Transverse colon (tissue), 4 donors: ENCODE data around the gene CISH. TPM values are rescaled to one million over a fixed set of nuclear protein-coding genes. Genes with fewer than 3 reads are reported as not detected.

Source experiments
- DNase-seq: peaks from one replicate; pipeline ENCODE4 v3.0.0-alpha.2; 2019
- H3K27ac ChIP-seq, 4 donors: fragments of 200-600 bp; sonication (generic); 2 replicates each; pipeline ENCODE4 v1.5.1; 2016 to 2018; ENCODE audit warnings: inconsistent platforms in 4 of 4
- H3K27me3 ChIP-seq: fragments of 200-600 bp; sonication (generic); 2 replicates; pipeline ENCODE4 v1.5.1; 2017; ENCODE audit warnings: inconsistent platforms
- H3K36me3 ChIP-seq, 4 donors: fragments of 200-600 bp; sonication (generic); 2 replicates each; pipeline ENCODE4 v1.5.1; 2017 to 2019; ENCODE audit warnings: inconsistent platforms in 4 of 4
- H3K4me1 ChIP-seq, 4 donors: fragments of 200-600 bp; sonication (generic); 2 replicates each; pipeline ENCODE4 v1.5.1; 2017 to 2020; ENCODE audit warnings: inconsistent platforms in 4 of 4
- H3K4me3 ChIP-seq, 4 donors: fragments of 200-600 bp; sonication (generic); 1 replicate in 1 of 4; 2 replicates in 3 of 4; pipeline versions ENCODE4 v1.5.1 to v1.6.1; 2017 to 2019; ENCODE audit warnings: inconsistent platforms in 4 of 4
- H3K9me3 ChIP-seq, 2 donors: fragments of 200-600 bp; sonication (generic); 2 replicates each; pipeline ENCODE4 v1.5.1; 2017 to 2019; ENCODE audit warnings: inconsistent platforms in 2 of 2
- EP300 ChIP-seq: sonication (generic); formaldehyde crosslinking; IDR thresholded peaks from one replicate; pipeline ENCODE4 v1.6.1; 2017; ENCODE audit warnings: antibody characterized with exemption, low read depth
- POLR2A ChIP-seq: fragments of 450-650 bp; IDR thresholded peaks from one replicate; pipeline ENCODE4 v1.6.1; 2016; ENCODE audit warnings: antibody characterized with exemption, mild to moderate bottlenecking, moderate library complexity
- POLR2AphosphoS5 ChIP-seq, 3 donors: sonication (generic); formaldehyde crosslinking; IDR thresholded peaks; one replicate each; pipeline ENCODE4 v1.6.1; 2016; ENCODE audit warnings: antibody characterized with exemption in 3 of 3
- WGBS, 2 donors: methylation state at CpG; one replicate each; pipeline ENCODE4 v1.1.5; 2018; ENCODE audit warnings: low coverage in 1 of 2; 5-methylcytosine and 5-hydroxymethylcytosine counted together
- in situ Hi-C, 4 donors: fragments of 200-750 bp; cut with MboI; loops; one replicate each; pipeline versions ENCODE4 v1.15.0 to v1.15.1; 2017; ENCODE audit warnings: low sequenced_read_pairs in 3 of 4, low pct_ligation_motif_present in 1 of 4, low pct_unique_long_range_greater_than_20kb in 1 of 4
- intact Hi-C: fragments of 100-400 bp; cut with DNase I; formaldehyde crosslinking; loops from one replicate; pipeline ENCODE4 v1.15.1; 2023; ENCODE audit warnings: low total_unique reads
- total RNA-seq, 4 donors: library from RNA; depleted of rRNA; stranded (reverse); fragments of >200 nt; gene quantifications; one replicate each; pipeline ENCODE4 v1.1.0, GENCODE V29; 2016
- TF ChIP-seq, protein P1 (sequence below), 5 experiments: fragments of 200-600 bp in 3 of 5; fragments of 450-650 bp in 2 of 5; sonication (generic) in 3 of 5; IDR thresholded peaks; 1 replicate in 2 of 5; 2 replicates in 3 of 5; pipeline ENCODE4 v1.5.1; 2016 to 2017; ENCODE audit warnings: antibody characterized with exemption in 5 of 5, inconsistent platforms in 3 of 5, mild to moderate bottlenecking in 2 of 5, moderate library complexity in 1 of 5

Gene CISH
- total RNA-seq, 4 donors from 2014 or later: 3.0 to 15.9 (median 9.2) TPM

GRCh38 chr3:50607271-50608091 is 4.1 kb downstream of the CISH start:
- Histone ChIP-seq H3K9me3 (no peaks in the 10 kb centered on the region), H3K4me1 (peaks cover 20 to 76% (median 52%) of the 10 kb centered on the region in 4 donors), H3K27ac (peak overlapping the region in 3 of 4 donors; percentile 4 to 97 (median 27)), H3K27me3 (no peaks in the 10 kb centered on the region), H3K36me3 (peaks cover 0 to 7% (median 0%) of the 10 kb centered on the region in 4 donors), H3K4me3 (no peak overlapping the region)
- no peak for DNase-seq
- intact Hi-C loops (no loop called here), in situ Hi-C loops (loop anchor here in 2 of 4 donors (25.0 kb wide), 1 partner anchor 780 kb away; the partner anchor contains the start of genes MANF (in 2 of the 2) and RBM15B (in 2 of the 2))
- TF ChIP-seq POLR2A (no peak), EP300 (no peak), POLR2AphosphoS5 (IDR thresholded peaks at IDR 0.05) (no peak)
- TF ChIP-seq, protein P1, sequence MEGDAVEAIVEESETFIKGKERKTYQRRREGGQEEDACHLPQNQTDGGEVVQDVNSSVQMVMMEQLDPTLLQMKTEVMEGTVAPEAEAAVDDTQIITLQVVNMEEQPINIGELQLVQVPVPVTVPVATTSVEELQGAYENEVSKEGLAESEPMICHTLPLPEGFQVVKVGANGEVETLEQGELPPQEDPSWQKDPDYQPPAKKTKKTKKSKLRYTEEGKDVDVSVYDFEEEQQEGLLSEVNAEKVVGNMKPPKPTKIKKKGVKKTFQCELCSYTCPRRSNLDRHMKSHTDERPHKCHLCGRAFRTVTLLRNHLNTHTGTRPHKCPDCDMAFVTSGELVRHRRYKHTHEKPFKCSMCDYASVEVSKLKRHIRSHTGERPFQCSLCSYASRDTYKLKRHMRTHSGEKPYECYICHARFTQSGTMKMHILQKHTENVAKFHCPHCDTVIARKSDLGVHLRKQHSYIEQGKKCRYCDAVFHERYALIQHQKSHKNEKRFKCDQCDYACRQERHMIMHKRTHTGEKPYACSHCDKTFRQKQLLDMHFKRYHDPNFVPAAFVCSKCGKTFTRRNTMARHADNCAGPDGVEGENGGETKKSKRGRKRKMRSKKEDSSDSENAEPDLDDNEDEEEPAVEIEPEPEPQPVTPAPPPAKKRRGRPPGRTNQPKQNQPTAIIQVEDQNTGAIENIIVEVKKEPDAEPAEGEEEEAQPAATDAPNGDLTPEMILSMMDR (IDR thresholded peaks at IDR 0.05): no peak
- WGBS, 2 donors: 78 to 88% methylated on average over 10 to 29 of the region's 29 CpGs

DNA sequence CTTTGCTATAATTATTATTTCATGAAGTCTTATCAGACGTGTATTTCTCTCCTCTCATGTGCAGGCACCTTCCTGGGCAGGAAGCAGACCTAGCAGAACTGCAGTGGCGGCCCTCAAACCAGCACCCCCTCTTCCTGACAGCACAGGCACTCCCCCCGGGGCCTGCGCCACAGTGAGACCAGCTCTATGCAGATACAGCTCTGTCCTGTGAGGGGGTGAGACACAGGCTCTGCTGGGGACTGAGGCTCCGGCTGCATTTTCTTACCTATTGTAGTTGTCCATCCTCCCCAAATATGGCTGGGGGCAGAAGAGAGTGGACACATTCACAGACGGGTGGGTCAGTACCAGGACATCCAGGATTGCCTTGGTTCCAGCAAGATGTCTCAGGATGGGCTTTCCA is 5.0 kb downstream of the CISH start:
- in situ Hi-C loops (loop anchor here in 2 of 4 donors (25.0 kb wide), 1 partner anchor 781 kb away; the partner anchor contains the start of genes MANF (in 2 of the 2) and RBM15B (in 2 of the 2)), intact Hi-C loops (no loop called here)
- H3K4me3 ChIP-seq: no peak overlapping the region
- 59 to 71% methylated on average over 1 to 6 of the region's 6 CpGs for WGBS, 2 donors
- H3K4me1 ChIP-seq: peaks cover 29 to 82% (median 57%) of the 10 kb centered on the region in 4 donors
- H3K9me3 ChIP-seq: no peaks in the 10 kb centered on the region
- H3K36me3 ChIP-seq: peaks cover 0 to 7% (median 0%) of the 10 kb centered on the region in 4 donors
- H3K27me3 ChIP-seq: no peaks in the 10 kb centered on the region
- TF ChIP-seq EP300 (no peak), POLR2A (no peak), POLR2AphosphoS5 (IDR thresholded peaks at IDR 0.05) (no peak)
- TF ChIP-seq, protein P1 (IDR thresholded peaks at IDR 0.05): no peak
- H3K27ac ChIP-seq: peak overlapping the region in 2 of 4 donors; percentile 27 to 97
- DNase-seq: no peak

- in situ Hi-C loops: loop anchor here in 2 of 4 donors (25.0 kb wide), 1 partner anchor 781 kb away; the partner anchor contains the start of genes MANF (in 2 of the 2) and RBM15B (in 2 of the 2)
- Histone ChIP-seq H3K27me3 (no peaks in the 10 kb centered on the region), H3K4me1 (peaks cover 35 to 84% (median 59%) of the 10 kb centered on the region in 4 donors), H3K27ac (peak overlapping the region; percentile 18 to 97 (median 24)), H3K36me3 (peaks cover 0 to 7% (median 0%) of the 10 kb centered on the region in 4 donors), H3K9me3 (no peaks in the 10 kb centered on the region), H3K4me3 (no peak overlapping the region)
- intact Hi-C loops: no loop called here
- WGBS, 2 donors: 53 to 54% methylated on average over 4 to 5 of the region's 5 CpGs
- no peak for DNase-seq
- TF ChIP-seq POLR2A (no peak), POLR2AphosphoS5 (IDR thresholded peaks at IDR 0.05) (no peak), EP300 (no peak)
- TF ChIP-seq, protein P1 (IDR thresholded peaks at IDR 0.05): no peak
Measured at GRCh38 chr3:50605901-50606326, 5.7 kb downstream of the CISH start.
